Activated CD8-positive, alpha-beta memory T cell treated with anti-CD3 and anti-CD28 coated beads for 1 hour (primary cell): Measurements from ENCODE around the gene CLDN10.
"Not testable (repeated sequence)": the region's sequence is repeated elsewhere in the genome, so short reads cannot be mapped to it uniquely, and the experiment has no call there.

Experiments used
- DNase-seq, 2 donors: peaks; one replicate each; pipeline ENCODE4 v3.0.0-alpha.2; 2020; ENCODE audit warnings: low read depth in 1 of 2; ENCODE audit errors: extremely low read depth in 1 of 2

CLDN10 gene, protein sequence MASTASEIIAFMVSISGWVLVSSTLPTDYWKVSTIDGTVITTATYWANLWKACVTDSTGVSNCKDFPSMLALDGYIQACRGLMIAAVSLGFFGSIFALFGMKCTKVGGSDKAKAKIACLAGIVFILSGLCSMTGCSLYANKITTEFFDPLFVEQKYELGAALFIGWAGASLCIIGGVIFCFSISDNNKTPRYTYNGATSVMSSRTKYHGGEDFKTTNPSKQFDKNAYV

DNA sequence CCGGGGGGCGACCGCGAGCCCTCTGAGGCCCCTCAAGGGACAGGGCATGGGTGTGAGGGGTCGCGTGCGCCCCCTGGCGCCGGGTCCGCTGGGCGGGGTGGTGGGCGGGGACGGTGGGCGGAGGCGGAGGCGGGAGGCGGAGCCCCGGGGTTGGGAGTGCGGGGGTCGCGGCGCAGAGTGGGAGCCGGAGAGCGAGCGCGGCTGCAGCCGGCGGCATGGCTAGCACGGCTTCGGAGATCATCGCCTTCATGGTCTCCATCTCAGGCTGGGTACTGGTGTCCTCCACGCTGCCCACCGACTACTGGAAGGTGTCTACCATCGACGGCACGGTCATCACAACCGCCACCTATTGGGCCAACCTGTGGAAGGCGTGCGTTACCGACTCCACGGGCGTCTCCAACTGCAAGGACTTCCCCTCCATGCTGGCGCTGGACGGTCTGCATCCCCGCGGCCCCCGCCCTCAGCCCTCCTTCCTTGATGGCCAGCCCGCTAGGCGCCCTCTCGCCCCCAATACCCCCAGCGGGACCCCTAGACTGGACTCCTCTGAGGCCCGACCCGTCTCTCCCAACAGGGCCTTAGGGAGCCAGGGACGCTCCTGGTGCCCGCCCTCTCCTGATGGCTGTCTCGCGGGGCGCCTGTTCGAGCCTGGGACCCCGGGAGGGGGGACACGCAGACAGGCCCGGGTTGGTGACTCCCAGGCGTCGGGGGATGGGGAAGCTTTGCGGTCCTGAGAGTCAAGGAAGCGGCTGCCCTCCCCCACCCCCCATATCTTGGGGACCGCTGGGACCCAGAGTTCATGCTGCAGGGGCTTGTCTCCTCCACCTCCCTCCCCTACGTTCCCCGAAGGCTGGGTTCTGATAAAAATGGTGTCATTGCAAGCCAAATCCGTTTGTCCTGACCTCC, at the start of gene CLDN10:
TSS of gene CLDN10 (plus strand) at position 182 of the 903 bp plus-strand sequence. CDS start at position 216, 34 bp downstream.
- DNase-seq: no peak

DNA sequence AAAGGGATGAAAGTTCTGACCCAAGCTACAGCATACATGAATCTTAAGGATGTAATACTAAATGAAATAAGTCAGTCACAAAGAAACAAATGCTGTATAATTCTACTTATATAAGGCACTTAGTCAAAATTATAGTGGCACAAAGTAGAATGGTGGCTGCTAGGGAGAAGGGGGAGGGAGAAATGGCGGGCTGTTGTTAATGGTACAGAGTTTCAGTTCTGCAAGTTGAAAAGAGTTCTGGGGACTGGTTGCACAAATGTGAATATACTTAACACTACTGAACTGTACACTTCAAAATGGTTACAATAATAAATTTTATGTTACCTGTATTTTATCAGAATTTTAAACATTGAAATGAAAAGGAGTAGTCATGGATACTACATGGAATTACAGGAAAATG, 48.9 kb upstream of the CLDN10 start:
- DNase-seq: no peak

DNA sequence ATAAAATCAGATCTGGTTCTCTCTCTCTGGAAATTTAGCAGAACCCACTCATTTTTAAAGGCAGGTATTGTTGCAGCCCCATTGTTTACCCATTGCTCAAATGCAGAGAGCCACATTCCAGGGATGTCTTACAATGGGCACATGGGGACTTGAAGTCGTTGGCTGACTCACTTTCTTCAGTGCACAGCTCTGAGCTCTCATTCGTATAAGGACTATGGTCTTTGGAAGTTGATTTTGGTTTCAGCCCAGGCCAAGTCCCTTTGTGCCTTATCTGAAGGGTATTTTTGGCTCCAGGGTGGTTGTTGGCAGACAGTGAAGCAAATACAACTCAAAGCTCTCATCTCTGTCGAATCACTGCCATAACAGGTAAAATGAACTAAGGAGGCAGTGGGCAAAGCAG, 47.3 kb upstream of the CLDN10 start:
- no peak for DNase-seq

DNA sequence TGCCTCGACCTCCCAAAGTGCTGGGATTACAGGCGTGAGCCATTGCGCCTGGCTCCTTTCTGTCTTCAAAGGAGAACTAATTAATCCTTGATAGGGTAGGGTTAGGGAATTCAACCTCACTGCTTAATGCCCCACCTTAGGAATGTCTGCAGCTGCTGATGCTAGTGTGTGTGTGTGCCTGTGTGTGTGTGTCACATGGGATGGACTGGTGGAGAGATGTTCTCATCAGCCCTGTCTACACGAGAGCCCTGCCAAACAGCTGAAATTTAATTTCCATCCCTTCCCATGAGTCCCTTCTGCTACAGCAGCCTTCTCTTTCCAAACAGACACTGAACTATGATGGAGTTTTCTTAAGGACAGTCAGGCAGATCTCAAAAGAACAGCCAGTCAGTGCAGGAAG, 46.5 kb upstream of the CLDN10 start:
- no peak for DNase-seq

DNA sequence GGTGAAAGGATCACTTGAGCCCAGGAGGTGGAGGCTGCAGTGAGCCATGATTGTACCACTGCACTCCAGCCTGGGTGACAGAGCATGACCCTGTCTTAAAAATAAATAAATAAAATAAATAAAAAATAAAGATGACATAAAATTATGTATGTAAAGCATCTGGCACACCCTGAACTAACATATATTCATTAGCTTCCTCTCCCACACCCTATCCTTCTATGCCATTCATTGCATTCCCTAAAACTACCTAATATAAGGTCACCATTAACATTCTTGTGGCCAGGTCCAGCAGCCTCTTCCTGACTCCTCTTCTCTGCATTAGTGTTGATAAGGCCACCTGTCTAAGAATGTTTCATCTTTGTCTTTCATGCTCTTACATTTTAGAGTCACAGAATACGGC, 44.5 kb upstream of the CLDN10 start:
- no peak for DNase-seq

DNA sequence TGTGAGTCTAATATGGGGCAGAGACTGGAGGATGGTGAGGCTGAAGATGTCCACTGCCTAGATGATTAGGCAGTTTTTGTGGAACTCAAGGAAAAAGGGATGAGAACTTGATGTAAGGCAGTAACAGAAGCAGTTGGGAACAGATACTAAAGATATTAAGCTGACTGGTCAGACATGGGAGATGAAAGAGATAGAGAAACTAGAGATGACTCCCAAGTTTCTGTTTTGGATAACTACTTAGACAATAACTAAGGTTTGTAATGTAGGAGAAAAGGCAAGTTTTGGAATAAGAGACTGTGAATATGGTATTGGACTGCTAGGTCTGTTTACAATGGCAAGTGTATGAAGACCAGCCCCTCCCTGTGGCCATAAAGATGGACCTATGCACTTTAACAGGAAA, 43.5 kb upstream of the CLDN10 start:
- no peak for DNase-seq

DNA sequence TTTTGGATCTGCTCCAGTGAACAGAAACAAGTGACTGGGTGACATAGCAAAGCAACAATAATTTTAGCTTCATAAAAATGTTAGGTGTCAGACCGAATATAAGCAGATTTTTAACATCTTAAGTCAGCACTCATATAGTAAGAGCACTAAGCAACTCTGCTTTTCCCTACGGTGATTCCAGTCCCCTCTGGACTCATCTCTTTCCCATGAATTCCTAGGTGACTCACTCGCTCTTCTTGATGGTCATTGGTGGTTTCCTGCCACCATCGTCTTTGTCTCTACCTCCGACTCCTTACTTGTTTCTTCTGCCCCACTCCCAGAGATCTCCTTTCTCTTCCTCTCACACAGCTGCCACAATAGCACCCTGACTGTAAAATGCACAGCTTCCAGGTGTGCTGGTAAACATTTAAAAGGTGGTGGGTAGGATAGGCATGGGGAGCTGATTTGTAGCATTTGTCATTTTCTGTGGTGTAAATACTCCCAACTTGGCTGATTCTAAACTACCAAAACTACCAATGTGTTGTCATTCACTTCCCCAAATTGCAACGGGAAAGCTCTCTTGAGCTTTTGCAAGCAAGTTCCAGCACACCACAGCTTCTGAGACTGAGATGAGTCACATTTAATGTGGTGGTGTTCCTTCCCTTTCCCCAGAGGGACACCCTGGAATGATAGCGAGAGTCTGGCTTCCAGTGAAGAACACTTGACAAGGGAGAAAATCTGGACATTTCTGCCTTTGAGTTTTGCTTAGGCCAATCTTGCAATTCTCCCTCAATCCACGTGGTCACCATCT, 42.8 kb upstream of the CLDN10 start:
- no peak for DNase-seq

DNA sequence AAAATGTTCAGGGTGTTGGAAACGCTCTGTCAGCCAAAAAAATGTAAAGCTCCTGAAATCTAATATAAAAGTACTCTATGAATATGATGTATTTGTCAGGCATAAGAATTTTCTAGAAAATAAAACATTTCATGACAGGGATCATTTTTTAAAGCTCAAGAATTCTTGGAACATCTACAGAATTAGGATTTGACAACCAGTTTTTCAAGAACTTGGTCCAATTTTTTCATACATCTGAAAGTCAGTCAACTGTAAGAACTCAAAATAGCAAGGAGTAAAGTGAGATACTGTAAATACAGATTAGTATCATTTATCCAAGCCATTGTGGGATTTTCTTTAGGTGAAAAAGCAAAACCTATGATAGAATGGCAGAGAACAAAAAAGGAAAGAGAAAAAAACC, 41.6 kb upstream of the CLDN10 start:
- DNase-seq: no peak

DNA sequence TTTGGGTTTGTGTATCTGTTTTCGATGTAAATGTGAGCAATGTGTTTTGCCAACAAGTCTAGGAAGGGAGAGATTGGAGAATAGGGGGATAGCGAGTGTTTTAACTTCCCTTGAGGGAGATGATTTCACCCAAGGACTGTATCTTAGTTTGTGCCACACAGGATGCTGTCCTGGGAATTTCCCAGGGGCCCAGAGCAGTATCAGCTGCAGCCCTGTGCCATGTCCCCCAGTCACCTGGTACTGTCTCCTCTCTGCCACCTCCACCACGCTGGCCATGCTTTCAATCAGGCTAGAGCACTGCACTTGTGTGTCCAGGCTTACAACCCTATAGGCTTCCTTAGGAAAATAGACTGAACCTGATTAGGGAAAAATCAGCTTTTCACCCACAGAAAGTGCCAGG, 40.1 kb upstream of the CLDN10 start:
- no peak for DNase-seq

DNA sequence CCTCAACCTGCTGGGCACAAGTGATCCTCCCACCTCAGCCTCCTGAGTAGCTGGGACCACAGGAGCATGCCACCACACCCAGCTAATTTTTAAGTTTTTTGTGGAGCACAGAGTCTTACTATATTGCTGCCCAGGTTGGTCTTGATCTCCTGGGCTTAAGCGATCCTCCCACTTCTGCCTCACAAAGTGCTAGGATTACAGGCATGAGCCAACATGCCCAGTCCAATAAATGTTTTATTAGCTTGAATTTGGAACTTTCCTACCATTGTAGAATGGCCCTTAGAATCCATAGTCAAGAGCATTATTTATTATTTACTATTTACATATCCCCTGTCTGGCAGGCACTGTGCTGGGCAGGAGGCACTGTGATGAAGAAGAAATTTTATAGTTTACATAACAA, 39.6 kb upstream of the CLDN10 start:
- DNase-seq: no peak

DNA sequence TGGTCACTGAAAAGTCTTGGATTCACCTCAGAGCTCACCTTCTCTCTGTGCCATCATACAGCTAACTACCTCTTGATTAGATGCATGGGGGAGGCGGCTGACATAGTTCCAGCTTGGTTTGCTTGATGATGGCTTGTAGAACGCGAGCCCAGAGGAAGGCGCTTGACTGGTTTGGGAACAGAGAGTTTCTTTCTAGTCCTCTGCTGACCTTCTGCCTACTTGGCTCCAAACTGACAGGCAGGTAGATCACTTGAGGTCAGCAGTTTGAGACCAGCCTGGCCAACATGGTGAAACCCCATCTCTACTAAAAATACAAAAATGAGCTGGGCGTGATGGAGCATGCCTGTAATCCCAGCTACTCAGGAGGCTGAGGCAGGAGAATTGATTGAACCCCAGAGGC, 36.9 kb upstream of the CLDN10 start:
- not testable (repeated sequence) for DNase-seq

DNA sequence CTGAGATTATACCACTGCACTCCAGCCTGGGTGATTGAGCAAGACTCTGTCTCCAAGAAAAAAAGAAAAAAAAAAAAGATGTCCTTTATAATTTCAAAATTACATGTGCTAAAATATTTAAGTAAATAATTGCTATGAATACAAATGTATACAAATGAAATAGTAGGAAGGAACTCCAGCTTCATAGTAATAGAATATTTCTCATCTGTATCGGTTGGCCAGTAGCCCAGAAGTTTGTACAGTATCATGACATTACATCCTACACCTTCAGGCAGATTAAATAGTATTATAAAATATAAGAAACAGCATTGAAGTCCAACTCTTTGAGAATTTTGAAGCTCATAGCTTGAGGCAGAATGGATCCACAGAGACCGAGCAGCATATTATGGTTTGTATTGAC, 36.5 kb upstream of the CLDN10 start:
- DNase-seq: no peak

DNA sequence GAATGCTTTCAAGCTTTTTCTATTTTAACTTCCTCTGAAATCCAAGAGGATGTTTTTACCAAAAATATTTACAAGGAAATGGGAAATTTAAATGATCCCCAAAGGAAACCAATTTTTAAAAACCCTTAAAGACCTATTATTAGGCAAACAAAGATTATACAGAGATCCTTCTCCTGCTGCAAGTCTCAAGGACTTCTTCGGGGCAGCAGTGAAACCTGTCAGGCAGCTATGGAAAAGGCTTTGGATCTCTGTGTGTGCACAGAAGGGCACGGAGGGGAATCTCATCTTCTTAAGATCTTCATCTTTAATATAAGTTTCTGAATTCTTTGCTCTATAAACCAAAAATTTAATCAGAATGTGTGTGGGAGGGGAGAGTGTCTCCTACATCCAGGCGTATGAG, 36.0 kb upstream of the CLDN10 start:
- no peak for DNase-seq

DNA sequence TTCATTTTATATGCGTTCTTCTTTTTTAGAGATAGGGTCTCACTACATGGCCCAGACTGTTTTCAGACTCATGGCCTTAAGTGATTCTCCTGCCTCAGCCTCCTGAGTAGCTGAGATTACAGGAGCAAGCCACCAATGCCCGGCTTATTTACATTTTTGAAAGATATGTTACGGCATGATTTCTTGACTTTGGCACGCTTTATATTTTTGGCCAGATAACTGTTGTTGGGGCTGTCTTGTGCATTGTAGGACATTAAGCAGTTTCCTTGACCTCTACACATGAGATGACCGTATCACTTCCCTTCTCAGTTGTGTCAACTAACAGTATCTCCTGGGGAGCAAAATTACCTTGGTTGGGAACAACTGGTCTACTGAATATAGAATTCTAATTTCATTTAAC, 28.9 kb upstream of the CLDN10 start:
- DNase-seq: no peak

DNA sequence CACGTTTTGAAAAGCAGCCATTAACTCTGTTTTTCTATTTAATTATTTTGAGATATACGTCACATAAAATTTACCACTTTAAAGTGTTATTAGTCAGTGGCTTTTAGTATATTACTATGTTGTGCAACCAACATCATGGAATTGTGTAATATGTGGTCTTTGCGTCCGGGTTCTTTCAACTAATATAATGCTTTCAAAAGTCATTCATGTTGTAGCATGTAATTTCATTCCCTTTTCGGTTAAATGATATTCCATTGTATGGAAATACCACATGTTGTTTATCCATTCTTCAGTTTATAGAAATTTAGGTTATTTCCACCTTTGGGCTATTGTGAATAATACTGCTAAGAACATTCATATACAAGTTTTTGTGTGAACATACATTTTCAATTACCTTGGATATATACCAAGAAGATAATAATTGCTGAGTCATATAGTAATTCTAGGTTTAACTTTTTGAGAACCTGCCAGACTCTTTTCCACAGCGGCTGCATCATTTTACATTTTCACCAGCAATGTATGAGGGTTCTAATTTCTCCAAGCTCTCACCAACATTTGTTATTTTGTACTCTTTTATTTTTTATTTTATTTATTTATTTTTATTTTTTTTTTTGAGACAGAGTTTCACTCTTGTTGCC, 28.1 kb upstream of the CLDN10 start:
- no peak for DNase-seq

DNA sequence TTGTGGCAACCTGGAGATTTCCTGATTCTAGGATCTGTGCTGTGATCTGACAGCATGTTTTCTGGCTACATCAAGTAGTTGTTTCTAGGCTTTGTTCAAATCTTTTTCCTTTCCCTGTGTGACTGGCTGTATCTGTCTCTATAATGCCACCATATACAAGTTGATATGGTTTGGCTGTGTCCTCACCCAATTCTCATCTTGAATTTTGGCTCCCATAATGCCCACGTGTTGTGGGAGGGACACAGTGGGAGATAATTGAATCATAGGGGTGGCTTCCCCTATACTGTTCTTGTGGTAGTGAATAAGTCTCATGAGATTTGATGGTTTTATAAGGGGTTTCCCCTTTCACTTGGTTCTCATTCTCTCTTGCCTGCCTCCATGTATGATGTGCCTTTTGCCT, 24.6 kb upstream of the CLDN10 start:
- DNase-seq: no peak

DNA sequence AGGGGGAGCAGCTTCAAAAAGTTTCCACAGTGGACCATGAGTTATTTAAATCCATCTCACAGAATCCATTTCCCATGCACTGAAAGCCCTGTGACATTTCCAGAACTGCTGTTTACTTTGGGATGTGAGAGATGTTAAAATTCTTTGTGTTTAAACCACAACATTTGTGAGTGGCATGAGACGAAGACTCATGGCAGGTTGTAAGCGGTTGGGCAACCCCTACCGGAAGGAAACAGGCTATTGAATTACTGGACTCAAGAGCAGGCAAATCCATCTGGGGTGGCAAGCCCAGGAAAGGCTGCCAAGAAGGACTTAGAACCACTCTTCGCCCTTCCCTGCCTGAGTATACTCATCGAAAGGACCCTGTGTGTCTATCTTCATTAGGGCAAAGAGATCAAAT, 22.3 kb upstream of the CLDN10 start:
- DNase-seq: no peak

DNA sequence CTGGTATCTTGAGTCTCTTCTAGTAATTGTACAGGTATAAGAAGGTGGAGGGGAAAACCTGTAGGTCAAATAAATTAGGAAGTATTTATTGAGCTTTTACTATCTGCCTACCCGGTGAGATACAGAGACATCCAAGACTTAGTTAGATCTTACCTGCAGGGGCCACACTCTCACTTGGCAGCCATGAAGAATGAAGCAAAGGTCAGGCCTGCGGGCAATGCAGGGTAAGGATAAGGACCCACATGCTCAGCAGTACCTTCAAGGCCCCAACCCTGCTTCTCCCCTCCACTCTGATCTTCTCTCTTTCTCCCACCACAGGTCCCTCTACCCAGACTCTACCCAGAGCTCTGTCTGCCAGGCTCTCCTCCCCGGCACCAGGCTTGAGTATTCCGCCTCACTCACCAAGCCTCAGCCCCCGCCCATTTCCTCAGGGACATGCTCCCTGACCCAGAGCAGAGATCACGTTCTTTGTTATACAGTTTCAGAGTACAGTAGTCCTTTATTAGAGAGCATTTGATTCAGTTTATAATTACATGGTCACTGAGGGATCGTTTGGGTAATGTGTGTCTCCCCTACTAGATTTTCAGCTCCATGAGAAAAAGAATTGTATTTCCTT, 18.9 kb upstream of the CLDN10 start:
- no peak for DNase-seq

DNA sequence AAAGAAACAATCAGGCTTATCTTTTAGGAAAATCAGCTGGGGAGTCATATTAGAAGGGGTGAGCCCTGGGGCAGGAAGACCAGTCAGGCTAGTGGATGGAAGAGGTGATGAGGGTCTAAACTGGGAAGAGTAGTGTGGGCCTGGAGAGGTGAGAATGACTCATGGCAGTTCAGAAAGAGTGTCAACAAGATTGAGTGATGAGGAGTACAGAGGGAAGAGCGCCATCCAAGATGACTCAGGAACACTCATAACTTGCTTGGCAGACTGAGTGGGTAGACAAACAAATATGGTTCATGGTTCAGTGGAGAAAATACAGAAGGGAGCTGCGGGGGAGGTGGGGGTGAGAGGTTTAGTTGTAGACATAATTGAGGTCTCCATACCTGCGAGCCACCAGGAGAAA, 17.3 kb upstream of the CLDN10 start:
- DNase-seq: no peak

DNA sequence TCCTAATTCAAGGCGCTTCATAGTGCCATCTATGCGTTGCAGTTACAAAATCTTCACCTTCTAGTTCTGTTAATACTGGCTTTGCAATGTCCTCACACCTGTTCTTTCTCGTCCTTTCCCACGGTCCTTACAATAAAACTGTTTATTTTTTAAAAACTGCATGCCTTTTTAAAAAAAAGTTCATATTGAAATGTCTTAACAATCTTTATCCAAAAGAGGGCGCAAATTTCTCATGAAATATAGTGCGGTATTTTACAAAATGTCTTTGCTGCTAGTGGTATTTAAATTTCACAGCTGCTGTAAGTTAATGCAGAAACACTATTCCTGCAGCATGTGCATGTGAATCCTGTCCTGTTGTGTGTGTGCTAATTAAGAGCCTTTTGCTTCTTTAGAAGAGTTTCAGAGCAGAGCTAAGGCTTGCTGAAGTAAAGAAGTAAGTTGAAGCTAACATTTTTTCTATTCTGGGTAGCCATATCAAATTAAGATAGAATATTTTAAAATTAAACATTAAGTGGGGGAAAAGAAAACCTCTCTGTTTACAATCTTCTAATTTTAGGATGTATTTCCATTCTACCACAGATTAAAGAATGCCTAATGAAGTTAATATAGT, 15.8 kb upstream of the CLDN10 start:
- DNase-seq: no peak
